Upper lobe of left lung (tissue), 4 donors: ENCODE measurements around the gene TMPRSS3.

Source experiments
- EP300 ChIP-seq, 4 donors: sonication (generic); formaldehyde crosslinking; IDR thresholded peaks; one replicate each; pipeline ENCODE4 v1.5.1; 2017; ENCODE audit warnings: antibody characterized with exemption in 4 of 4, control low read depth in 2 of 4
- POLR2A ChIP-seq, 4 donors: fragments of 450-650 bp; IDR thresholded peaks; one replicate each; pipeline ENCODE4 v1.5.1; 2016 to 2017; ENCODE audit warnings: antibody characterized with exemption in 4 of 4, mild to moderate bottlenecking in 2 of 4
- POLR2AphosphoS5 ChIP-seq, 2 donors: sonication (generic); formaldehyde crosslinking; IDR thresholded peaks; one replicate each; pipeline ENCODE4 v1.5.1; 2017; ENCODE audit warnings: antibody characterized with exemption in 2 of 2
- TF ChIP-seq, protein P1 (sequence below), 6 experiments: fragments of 450-650 bp in 4 of 6; fragments of 200-600 bp in 2 of 6; sonication (generic) in 2 of 6; IDR thresholded peaks; one replicate each; pipeline ENCODE4 v1.5.1; 2016 to 2019; ENCODE audit warnings: antibody characterized with exemption in 6 of 6

DNA sequence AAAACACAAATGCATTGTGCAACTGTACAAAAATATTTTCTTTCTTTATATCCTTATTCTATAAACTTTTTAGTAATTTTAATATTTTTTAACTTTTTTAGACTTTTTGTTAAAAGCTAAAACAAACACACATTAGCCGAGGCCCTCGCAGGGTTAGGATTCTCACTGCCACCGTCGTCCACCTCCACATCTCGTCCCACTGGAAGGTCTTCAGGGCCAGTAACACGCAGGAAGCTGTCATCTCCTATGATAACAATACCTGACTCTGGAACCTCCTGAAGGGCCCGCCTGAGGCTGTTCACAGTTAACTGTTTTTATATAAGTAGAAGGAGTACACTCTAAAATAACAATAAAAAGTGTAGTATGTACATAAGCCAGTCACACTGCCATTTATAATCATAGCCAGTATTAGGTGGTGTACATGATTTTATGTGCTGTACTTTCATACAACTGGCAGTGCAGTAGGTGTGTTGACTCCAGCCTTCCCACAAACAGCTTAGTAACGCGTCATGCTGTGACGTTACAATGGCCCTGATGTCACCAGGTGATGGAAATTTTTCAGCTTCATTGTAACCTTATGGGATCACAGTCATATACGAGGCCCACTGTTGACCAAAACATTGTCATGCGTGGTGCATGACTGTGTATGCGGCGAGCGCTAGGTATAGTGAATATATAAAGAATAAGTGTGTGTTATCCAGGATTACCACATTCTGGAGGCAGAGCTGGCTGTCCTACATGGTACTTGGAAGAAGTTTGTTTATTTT lies 53.9 kb downstream of the TMPRSS3 start:
- TF ChIP-seq, protein P1, sequence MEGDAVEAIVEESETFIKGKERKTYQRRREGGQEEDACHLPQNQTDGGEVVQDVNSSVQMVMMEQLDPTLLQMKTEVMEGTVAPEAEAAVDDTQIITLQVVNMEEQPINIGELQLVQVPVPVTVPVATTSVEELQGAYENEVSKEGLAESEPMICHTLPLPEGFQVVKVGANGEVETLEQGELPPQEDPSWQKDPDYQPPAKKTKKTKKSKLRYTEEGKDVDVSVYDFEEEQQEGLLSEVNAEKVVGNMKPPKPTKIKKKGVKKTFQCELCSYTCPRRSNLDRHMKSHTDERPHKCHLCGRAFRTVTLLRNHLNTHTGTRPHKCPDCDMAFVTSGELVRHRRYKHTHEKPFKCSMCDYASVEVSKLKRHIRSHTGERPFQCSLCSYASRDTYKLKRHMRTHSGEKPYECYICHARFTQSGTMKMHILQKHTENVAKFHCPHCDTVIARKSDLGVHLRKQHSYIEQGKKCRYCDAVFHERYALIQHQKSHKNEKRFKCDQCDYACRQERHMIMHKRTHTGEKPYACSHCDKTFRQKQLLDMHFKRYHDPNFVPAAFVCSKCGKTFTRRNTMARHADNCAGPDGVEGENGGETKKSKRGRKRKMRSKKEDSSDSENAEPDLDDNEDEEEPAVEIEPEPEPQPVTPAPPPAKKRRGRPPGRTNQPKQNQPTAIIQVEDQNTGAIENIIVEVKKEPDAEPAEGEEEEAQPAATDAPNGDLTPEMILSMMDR (IDR thresholded peaks at IDR 0.05): no peak
- TF ChIP-seq POLR2A (IDR thresholded peaks at IDR 0.05) (no peak), POLR2AphosphoS5 (IDR thresholded peaks at IDR 0.05) (no peak), EP300 (IDR thresholded peaks at IDR 0.05) (no peak)
